Upper lobe of left lung (tissue), 6 donors: ENCODE measurements around the gene APBA1. TPM values are rescaled to one million over a fixed set of nuclear protein-coding genes. Genes with fewer than 3 reads are reported as not detected.

ENCODE experiments used
- ATAC-seq, 2 donors: fragments of 200-7000 bp; cut with Tn5 transposase; one replicate each; pipeline ENCODE4 v1.9.1; 2022; ENCODE audit warnings: mild to moderate bottlenecking in 2 of 2, moderate library complexity in 2 of 2; ENCODE audit not compliant: low FRiP score in 2 of 2
- DNase-seq, 2 donors: peaks; one replicate each; pipeline ENCODE4 v3.0.0-alpha.2; 2019 to 2020
- H3K27ac ChIP-seq, 4 donors: fragments of 200-600 bp; sonication (generic); one replicate each; pipeline ENCODE4 v1.5.1; 2016 to 2019
- H3K27me3 ChIP-seq, 4 donors: fragments of 200-600 bp; sonication (generic); one replicate each; pipeline ENCODE4 v1.5.1; 2017 to 2019
- H3K36me3 ChIP-seq, 4 donors: fragments of 200-600 bp; sonication (generic); one replicate each; pipeline ENCODE4 v1.5.1; 2016 to 2019
- H3K4me1 ChIP-seq, 4 donors: fragments of 200-600 bp; sonication (generic); one replicate each; pipeline ENCODE4 v1.5.1; 2018 to 2019
- H3K4me3 ChIP-seq, 4 donors: fragments of 200-600 bp; sonication (generic); one replicate each; pipeline ENCODE4 v1.5.1; 2017 to 2019; ENCODE audit warnings: mild to moderate bottlenecking in 2 of 4, moderate library complexity in 1 of 4
- H3K9me3 ChIP-seq, 4 donors: fragments of 200-600 bp; sonication (generic); one replicate each; pipeline ENCODE4 v1.5.1; 2018 to 2019
- CTCF ChIP-seq, 6 experiments: fragments of 450-650 bp in 4 of 6; fragments of 200-600 bp in 2 of 6; sonication (generic) in 2 of 6; IDR thresholded peaks; one replicate each; pipeline ENCODE4 v1.5.1; 2016 to 2019; ENCODE audit warnings: antibody characterized with exemption in 6 of 6
- EP300 ChIP-seq, 4 donors: sonication (generic); formaldehyde crosslinking; IDR thresholded peaks; one replicate each; pipeline ENCODE4 v1.5.1; 2017; ENCODE audit warnings: antibody characterized with exemption in 4 of 4, control low read depth in 2 of 4
- POLR2A ChIP-seq, 4 donors: fragments of 450-650 bp; IDR thresholded peaks; one replicate each; pipeline ENCODE4 v1.5.1; 2016 to 2017; ENCODE audit warnings: antibody characterized with exemption in 4 of 4, mild to moderate bottlenecking in 2 of 4
- POLR2AphosphoS5 ChIP-seq, 2 donors: sonication (generic); formaldehyde crosslinking; IDR thresholded peaks; one replicate each; pipeline ENCODE4 v1.5.1; 2017; ENCODE audit warnings: antibody characterized with exemption in 2 of 2
- WGBS, 2 donors: methylation state at CpG; one replicate each; pipeline ENCODE4 v1.1.5; 2017 to 2018; 5-methylcytosine and 5-hydroxymethylcytosine counted together
- total RNA-seq, 6 donors: library from RNA; depleted of rRNA in 4 of 6; stranded (reverse); fragments of >200 nt in 4 of 6; gene quantifications; one replicate each; pipeline versions ENCODE4 v1.1.0 to v1.2.1, GENCODE V29; 2016 to 2021
- donor health status: DM: no; HTN: no; CAD: no; lungs with moderate emphysema.
- donor health status: DM: no; HTN: yes; CAD: no; lungs with severe emphysema.

APBA1 gene
- total RNA-seq, 6 donors from 2014 or later = 2.1 to 5.4 (median 4.0) TPM

GRCh38 chr9:69425136-69425801 lies 246.9 kb downstream of the APBA1 start:
- Histone ChIP-seq H3K9me3 (no peaks in the 10 kb centered on the region), H3K4me1 (no peaks in the 10 kb centered on the region), H3K4me3 (no peak overlapping the region), H3K27ac (no peak overlapping the region), H3K36me3 (no peaks in the 10 kb centered on the region), H3K27me3 (no peaks in the 10 kb centered on the region)
- DNase-seq (no peak), ATAC-seq (no peak)
- TF ChIP-seq CTCF (IDR thresholded peaks at IDR 0.05) (no peak), POLR2AphosphoS5 (IDR thresholded peaks at IDR 0.05) (no peak)
- WGBS, 2 donors = 88 to 89% methylated on average over 15 to 17 of the region's 17 CpGs

GRCh38 chr9:69421908-69422801 lies 250.0 kb downstream of the APBA1 start:
- TF ChIP-seq CTCF (IDR thresholded peaks at IDR 0.05) = peak; percentile 63 to 82 (median 76)
- no peak for TF ChIP-seq POLR2AphosphoS5 (IDR thresholded peaks at IDR 0.05)
- 53 to 60% methylated on average over 15 to 16 of the region's 16 CpGs for WGBS, 2 donors
- no peaks in the 10 kb centered on the region for H3K36me3 ChIP-seq
- H3K9me3 ChIP-seq = no peaks in the 10 kb centered on the region
- ATAC-seq (peak; percentile 75 to 87), DNase-seq (peak in 1 of 2 donors; percentile 39)
- no peaks in the 10 kb centered on the region for H3K4me1 ChIP-seq
- H3K27me3 ChIP-seq = no peaks in the 10 kb centered on the region
- no peak overlapping the region for H3K4me3 ChIP-seq
- H3K27ac ChIP-seq = no peak overlapping the region

GRCh38 chr9:69420611-69421270 lies 251.4 kb downstream of the APBA1 start:
- no peak overlapping the region for H3K27ac ChIP-seq
- no peaks in the 10 kb centered on the region for H3K27me3 ChIP-seq
- TF ChIP-seq POLR2AphosphoS5 (IDR thresholded peaks at IDR 0.05) = no peak
- no peak for TF ChIP-seq EP300 (IDR thresholded peaks at IDR 0.05)
- TF ChIP-seq POLR2A (IDR thresholded peaks at IDR 0.05) = no peak
- TF ChIP-seq CTCF (IDR thresholded peaks at IDR 0.05) = no peak
- 91 to 97% methylated on average over 7 to 10 of the region's 10 CpGs for WGBS, 2 donors
- no peaks in the 10 kb centered on the region for H3K36me3 ChIP-seq
- no peaks in the 10 kb centered on the region for H3K4me1 ChIP-seq
- DNase-seq (peak in 1 of 2 donors; percentile 28), ATAC-seq (no peak)
- no peak overlapping the region for H3K4me3 ChIP-seq
- no peaks in the 10 kb centered on the region for H3K9me3 ChIP-seq

- Histone ChIP-seq H3K4me3 (peak overlapping the region in 1 of 4 donors; percentile 23), H3K27me3 (no peaks in the 10 kb centered on the region), H3K27ac (no peak overlapping the region), H3K4me1 (peaks cover 0 to 7% (median 0%) of the 10 kb centered on the region in 4 donors), H3K9me3 (no peaks in the 10 kb centered on the region), H3K36me3 (no peaks in the 10 kb centered on the region)
- 29 to 35% methylated on average over 14 to 20 of the region's 20 CpGs for WGBS, 2 donors
- TF ChIP-seq POLR2AphosphoS5 (IDR thresholded peaks at IDR 0.05) (no peak), CTCF (IDR thresholded peaks at IDR 0.05) (peak; percentile 20 to 62 (median 45))
- ATAC-seq = peak; percentile 67 to 85
- DNase-seq = peak; percentile 54 to 55
These were observed 259.4 kb downstream of the APBA1 start for GRCh38 chr9:69412741-69413150.
